KMS-11 (cell line): Measurements from ENCODE around the gene GCKR.

Source experiments
- H2AFZ ChIP-seq: fragments of 200-600 bp; sonication (generic); 2 replicates; pipeline ENCODE4 v1.6.1; 2016; ENCODE audit warnings: antibody characterized with exemption, mixed run types, low read depth
- H3K27ac ChIP-seq: fragments of 200-600 bp; sonication (generic); 2 replicates; pipeline ENCODE4 v1.6.1; 2016; ENCODE audit warnings: mild to moderate bottlenecking, mixed run types
- H3K27me3 ChIP-seq: fragments of 200-600 bp; sonication (generic); 2 replicates; pipeline ENCODE4 v1.6.1; 2017; ENCODE audit warnings: mild to moderate bottlenecking, low read depth, mixed run types, moderate library complexity; ENCODE audit not compliant: insufficient read depth
- H3K36me3 ChIP-seq: fragments of 200-600 bp; sonication (generic); 2 replicates; pipeline ENCODE4 v1.6.1; 2017; ENCODE audit warnings: mild to moderate bottlenecking, mixed run types; ENCODE audit not compliant: insufficient read depth
- H3K4me1 ChIP-seq: fragments of 200-600 bp; sonication (generic); 2 replicates; pipeline ENCODE4 v1.6.1; 2016; ENCODE audit warnings: mild to moderate bottlenecking, low read depth, mixed run types; ENCODE audit not compliant: poor library complexity, severe bottlenecking
- H3K4me2 ChIP-seq: fragments of 200-600 bp; sonication (generic); 2 replicates; pipeline ENCODE4 v1.7.0; 2016; ENCODE audit warnings: mild to moderate bottlenecking, mixed run types
- H3K4me3 ChIP-seq: fragments of 200-600 bp; sonication (generic); IDR thresholded peaks from 2 replicates; pipeline ENCODE4 v1.6.1; 2017; ENCODE audit warnings: low read depth, low read length, mixed read lengths; ENCODE audit not compliant: insufficient read depth
- H3K79me2 ChIP-seq: fragments of 200-600 bp; sonication (generic); 2 replicates; pipeline ENCODE4 v1.6.1; 2016; ENCODE audit warnings: low read depth, mixed run types; ENCODE audit not compliant: insufficient read depth
- H3K9ac ChIP-seq: fragments of 200-600 bp; sonication (generic); 2 replicates; pipeline ENCODE4 v1.6.1; 2016; ENCODE audit warnings: mild to moderate bottlenecking, mixed run types
- H4K20me1 ChIP-seq: fragments of 200-600 bp; sonication (generic); 2 replicates; pipeline ENCODE4 v1.6.1; 2016; ENCODE audit warnings: mild to moderate bottlenecking, mixed run types; ENCODE audit not compliant: insufficient read depth
- CTCF ChIP-seq: fragments of 200-600 bp; sonication (generic); conservative IDR thresholded peaks from 2 replicates; pipeline ENCODE4 v1.6.1; 2017; ENCODE audit warnings: low read depth, mild to moderate bottlenecking, antibody characterized with exemption, low read length, moderate library complexity, mixed read lengths

Gene GCKR

GRCh38 chr2:27489118-27489497 is 7.5 kb upstream of the GCKR start:
- peak overlapping the region; percentile 36; the same call in 1 of the 2 replicates for H3K9ac ChIP-seq
- H3K4me1 ChIP-seq = peaks cover 10% of the 10 kb centered on the region
- H3K36me3 ChIP-seq = no peaks in the 10 kb centered on the region
- peak overlapping the region; percentile 81 for H3K4me2 ChIP-seq
- H3K27ac ChIP-seq = peak overlapping the region; percentile 46
- no peak; the same call in 1 of the 2 replicates for TF ChIP-seq CTCF
- H4K20me1 ChIP-seq = no peaks in the 10 kb centered on the region
- no peaks in the 10 kb centered on the region for H3K79me2 ChIP-seq
- no peaks in the 10 kb centered on the region for H3K27me3 ChIP-seq
- H2AFZ ChIP-seq = peak overlapping the region; percentile 72
- peak overlapping the region; percentile 92 for H3K4me3 ChIP-seq

- H3K79me2 ChIP-seq = no peaks in the 10 kb centered on the region
Measured at GRCh38 chr2:27489498-27490397, 6.9 kb upstream of the GCKR start, which contains the start of gene IFT172. Gene IFT172, minus strand, starts transcription at chr2:27489743. Its CDS starts 90 bp downstream, at chr2:27489653.

GRCh38 chr2:27492557-27492956 is 4.1 kb upstream of the GCKR start:
- no peak overlapping the region for H3K27ac ChIP-seq

More at GRCh38 chr2:27489498-27490397, 6.9 kb upstream of the GCKR start, which contains the start of gene IFT172:
- Histone ChIP-seq H3K27ac (peak within 1 kb of the TSS; percentile 46), H3K9ac (peak within 1 kb of the TSS; percentile 36; the same call in 1 of the 2 replicates), H4K20me1 (no peaks in the 10 kb centered on the region), H3K27me3 (no peaks in the 10 kb centered on the region), H3K4me1 (peaks cover 10% of the 10 kb centered on the region), H2AFZ (peak within 1 kb of the TSS; percentile 72), H3K4me3 (peak within 1 kb of the TSS; percentile 92), H3K4me2 (peak within 1 kb of the TSS; percentile 81), H3K36me3 (no peaks in the 10 kb centered on the region)
- no peak for TF ChIP-seq CTCF

GRCh38 chr2:27493948-27494283 is 2.7 kb upstream of the GCKR start:
- Histone ChIP-seq H3K4me2 (no peak overlapping the region), H3K79me2 (no peaks in the 10 kb centered on the region), H3K36me3 (no peaks in the 10 kb centered on the region), H3K27ac (no peak overlapping the region), H4K20me1 (no peaks in the 10 kb centered on the region), H2AFZ (no peak overlapping the region), H3K4me1 (peaks cover 5% of the 10 kb centered on the region), H3K4me3 (no peak overlapping the region), H3K27me3 (no peaks in the 10 kb centered on the region), H3K9ac (no peak overlapping the region)
- no peak for TF ChIP-seq CTCF

More at GRCh38 chr2:27492557-27492956, 4.1 kb upstream of the GCKR start:
- no peak for TF ChIP-seq CTCF
- Histone ChIP-seq H3K36me3 (no peaks in the 10 kb centered on the region), H4K20me1 (no peaks in the 10 kb centered on the region), H3K27me3 (no peaks in the 10 kb centered on the region), H3K79me2 (no peaks in the 10 kb centered on the region), H3K4me2 (no peak overlapping the region), H3K4me3 (no peak overlapping the region), H3K4me1 (peaks cover 10% of the 10 kb centered on the region), H2AFZ (no peak overlapping the region), H3K9ac (no peak overlapping the region)
